ENCODE data around the gene TRMO.

DNA sequence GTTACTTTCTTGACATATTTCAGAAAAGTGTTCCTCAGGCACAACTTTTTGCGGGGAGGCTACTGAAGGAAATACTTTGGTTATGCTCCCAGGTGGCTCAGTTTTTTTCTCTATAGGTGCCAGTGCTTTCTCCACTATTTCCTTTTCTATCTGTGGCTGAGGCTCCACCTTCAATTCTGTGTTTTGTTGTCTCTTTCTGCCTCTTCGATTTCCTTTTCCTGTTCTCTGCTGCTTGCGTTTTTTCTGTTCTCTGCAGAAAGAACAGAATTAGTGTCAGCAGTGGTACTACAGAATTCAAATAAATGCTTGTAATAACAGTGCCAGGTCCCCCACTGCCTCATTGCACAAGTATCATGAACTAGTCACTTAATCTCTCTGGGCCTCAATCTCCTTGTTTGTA is 8.7 kb upstream of the TRMO start:
- TF ChIP-seq CTCF (IDR thresholded peaks at IDR 0.05) (no peak), ZFX (IDR thresholded peaks at IDR 0.05; ENCODE audit: borderline replicate concordance) (no peak)

All from 22Rv1 (cell line).